COR-L47 (cell line): ENCODE results near the gene CD96.

Experiments used
- DNase-seq: peaks from one replicate; lab custom pipeline; 2025; lab: John Stamatoyannopoulos, UW

CD96 gene

GRCh38 chr3:111676211-111677006 lies 134.4 kb downstream of the CD96 start:
- DNase-seq = peak; percentile 41

- DNase-seq = no peak
These were observed 135.0 kb downstream of the CD96 start for GRCh38 chr3:111677007-111677392.

- no peak for DNase-seq
These were observed 139.8 kb downstream of the CD96 start for GRCh38 chr3:111681661-111682426.

GRCh38 chr3:111684640-111685039 lies 142.6 kb downstream of the CD96 start:
- DNase-seq = no peak

GRCh38 chr3:111688190-111688800 lies 146.3 kb downstream of the CD96 start:
- DNase-seq = no peak

GRCh38 chr3:111690242-111690641 lies 148.2 kb downstream of the CD96 start:
- DNase-seq = peak; percentile 98

- peak; percentile 81 for DNase-seq
These were observed 149.4 kb downstream of the CD96 start for GRCh38 chr3:111691293-111691909.

- DNase-seq = no peak
These were observed 150.9 kb downstream of the CD96 start for GRCh38 chr3:111692593-111693552.

- no peak for DNase-seq
These were observed 152.5 kb downstream of the CD96 start for GRCh38 chr3:111694471-111694870.

- no peak for DNase-seq
These were observed 153.7 kb downstream of the CD96 start for GRCh38 chr3:111695636-111696117.

GRCh38 chr3:111700054-111700453 lies 158.1 kb downstream of the CD96 start:
- DNase-seq = no peak

GRCh38 chr3:111701292-111701906 lies 159.4 kb downstream of the CD96 start:
- DNase-seq = no peak
